Fibroblast of lung (primary cell): ENCODE results near the gene ADAM11. TPM values are rescaled to one million over a fixed set of nuclear protein-coding genes. Genes with fewer than 3 reads are reported as not detected.

ENCODE experiments used
- DNase-seq, 2 donors: peaks; one replicate each; pipeline versions ENCODE4 v3.0.0 to v3.0.0-alpha.2; 2010; ENCODE audit warnings: low read depth in 2 of 2
- H2AFZ ChIP-seq: 2 replicates; pipeline ENCODE4 v1.5.1; 2012; ENCODE audit warnings: low read length, control low read depth, inconsistent platforms
- H3K27ac ChIP-seq: 2 replicates; pipeline ENCODE4 v1.5.1; 2011; ENCODE audit warnings: low read length, control low read depth; ENCODE audit not compliant: insufficient read depth
- H3K27me3 ChIP-seq: 2 replicates; pipeline ENCODE4 v1.5.1; 2011; ENCODE audit warnings: mild to moderate bottlenecking, low read length; ENCODE audit not compliant: control insufficient read depth, insufficient read depth
- H3K36me3 ChIP-seq: 2 replicates; pipeline ENCODE4 v1.5.1; 2011; ENCODE audit warnings: low read length; ENCODE audit not compliant: control insufficient read depth, insufficient read depth
- H3K4me1 ChIP-seq: 2 replicates; pipeline ENCODE4 v1.5.1; 2011; ENCODE audit warnings: low read length; ENCODE audit not compliant: control insufficient read depth, insufficient read depth; ENCODE audit errors: extremely low read depth
- H3K4me2 ChIP-seq: 2 replicates; pipeline ENCODE4 v1.5.1; 2011; ENCODE audit warnings: low read length, control low read depth; ENCODE audit not compliant: insufficient read depth; ENCODE audit errors: extremely low read depth
- H3K4me3 ChIP-seq, 4 experiments: fragments of 200-600 bp in 1 of 4; sonication (generic) in 1 of 4; replicated peaks in 1 of 4; 2 replicates each; pipeline ENCODE4 v1.5.1; 2011 to 2016; ENCODE audit warnings: low read length in 4 of 4, low read depth in 3 of 4, mild to moderate bottlenecking in 3 of 4, control low read depth in 2 of 4, inconsistent platforms in 1 of 4, mixed read lengths in 1 of 4; ENCODE audit not compliant: insufficient read depth in 1 of 4; ENCODE audit errors: control extremely low read depth in 1 of 4
- H3K79me2 ChIP-seq: 2 replicates; pipeline ENCODE4 v1.5.1; 2012; ENCODE audit warnings: mild to moderate bottlenecking, low read length, inconsistent platforms; ENCODE audit not compliant: control insufficient read depth, insufficient read depth
- H3K9ac ChIP-seq: 2 replicates; pipeline ENCODE4 v1.5.1; 2011; ENCODE audit warnings: mild to moderate bottlenecking, low read length, control low read depth; ENCODE audit not compliant: insufficient read depth
- H3K9me3 ChIP-seq: 2 replicates; pipeline ENCODE4 v1.5.1; 2012; ENCODE audit warnings: low read depth, low read length; ENCODE audit not compliant: control insufficient read depth, insufficient read depth
- H4K20me1 ChIP-seq: 2 replicates; pipeline ENCODE4 v1.5.1; 2011; ENCODE audit warnings: low read length; ENCODE audit not compliant: control insufficient read depth, insufficient read depth; ENCODE audit errors: extremely low read depth
- EZH2 ChIP-seq: IDR thresholded peaks from 2 replicates; pipeline ENCODE4 v1.5.1; 2012; ENCODE audit warnings: low read length, control low read depth, mild to moderate bottlenecking; ENCODE audit errors: missing control alignments
- polyA plus RNA-seq, 2 donors: library from polyadenylated mRNA; depleted of rRNA in 1 of 2; stranded (reverse) in 1 of 2; unstranded in 1 of 2; fragments of >200 nt; gene quantifications; 2 replicates each; pipeline ENCODE4 v1.2.1, GENCODE V29; 2011 to 2012; ENCODE audit warnings: missing spikeins in 1 of 2
- total RNA-seq: library from RNA; depleted of rRNA; stranded (reverse); fragments of >200 nt; gene quantifications from 2 replicates; pipeline ENCODE4 v1.2.1, GENCODE V29; 2014
- TF ChIP-seq, protein P1 (sequence below), 2 donors: IDR thresholded peaks in 1 of 2; conservative IDR thresholded peaks in 1 of 2; 1 replicate in 1 of 2; 2 replicates in 1 of 2; pipeline ENCODE4 v1.5.1; 2011 to 2012; ENCODE audit warnings: low read length in 2 of 2, control low read depth in 1 of 2, inconsistent platforms in 1 of 2, low read depth in 1 of 2, mild to moderate bottlenecking in 1 of 2

The ADAM11 gene
- total and polyA plus RNA-seq, 2 donors (not counting 1 experiment from before 2014, with no cell fraction given), result 0.52 to 0.66 TPM

DNA sequence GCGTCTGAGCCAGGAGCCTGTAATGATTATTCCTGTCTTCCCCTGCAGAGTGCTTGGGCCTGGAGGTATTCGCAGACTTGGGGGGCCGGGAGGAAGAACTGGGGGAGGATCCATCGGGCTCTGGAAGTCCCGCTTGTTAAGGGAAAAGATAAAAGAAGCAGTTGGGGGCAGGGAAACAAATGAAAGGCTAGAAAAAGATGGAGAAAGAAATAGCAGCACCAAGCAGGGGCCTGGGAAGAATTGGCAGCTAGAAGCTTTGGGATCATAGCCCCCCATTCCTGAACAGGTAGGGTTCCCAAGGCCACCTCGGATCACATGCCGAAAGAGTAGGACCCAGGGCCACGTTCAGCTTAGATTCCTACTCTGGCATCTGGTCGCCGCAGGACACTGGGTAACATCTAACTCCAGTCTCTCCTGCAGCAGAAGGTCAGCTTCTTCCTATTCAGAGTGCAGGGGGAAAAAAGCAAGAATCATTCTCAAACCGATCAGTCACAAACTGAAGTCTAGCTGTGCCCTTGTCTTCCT, 23.6 kb downstream of the ADAM11 start:
- no peaks in the 10 kb centered on the region for H3K9me3 ChIP-seq
- H3K4me3 ChIP-seq, result no peak overlapping the region
- TF ChIP-seq EZH2, result no peak
- TF ChIP-seq, protein P1, sequence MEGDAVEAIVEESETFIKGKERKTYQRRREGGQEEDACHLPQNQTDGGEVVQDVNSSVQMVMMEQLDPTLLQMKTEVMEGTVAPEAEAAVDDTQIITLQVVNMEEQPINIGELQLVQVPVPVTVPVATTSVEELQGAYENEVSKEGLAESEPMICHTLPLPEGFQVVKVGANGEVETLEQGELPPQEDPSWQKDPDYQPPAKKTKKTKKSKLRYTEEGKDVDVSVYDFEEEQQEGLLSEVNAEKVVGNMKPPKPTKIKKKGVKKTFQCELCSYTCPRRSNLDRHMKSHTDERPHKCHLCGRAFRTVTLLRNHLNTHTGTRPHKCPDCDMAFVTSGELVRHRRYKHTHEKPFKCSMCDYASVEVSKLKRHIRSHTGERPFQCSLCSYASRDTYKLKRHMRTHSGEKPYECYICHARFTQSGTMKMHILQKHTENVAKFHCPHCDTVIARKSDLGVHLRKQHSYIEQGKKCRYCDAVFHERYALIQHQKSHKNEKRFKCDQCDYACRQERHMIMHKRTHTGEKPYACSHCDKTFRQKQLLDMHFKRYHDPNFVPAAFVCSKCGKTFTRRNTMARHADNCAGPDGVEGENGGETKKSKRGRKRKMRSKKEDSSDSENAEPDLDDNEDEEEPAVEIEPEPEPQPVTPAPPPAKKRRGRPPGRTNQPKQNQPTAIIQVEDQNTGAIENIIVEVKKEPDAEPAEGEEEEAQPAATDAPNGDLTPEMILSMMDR (conservative IDR thresholded peaks at IDR 0.05 in 1 of 2, IDR thresholded peaks at IDR 0.05 in 1 of 2; ENCODE audit: low read depth in 1 of 2, low read length in 2 of 2), result no peak
- no peak overlapping the region for H3K4me2 ChIP-seq
- no peak for DNase-seq
- no peak overlapping the region for H2AFZ ChIP-seq
- no peaks in the 10 kb centered on the region for H4K20me1 ChIP-seq
- H3K79me2 ChIP-seq, result no peaks in the 10 kb centered on the region
- H3K36me3 ChIP-seq, result no peaks in the 10 kb centered on the region
- H3K9ac ChIP-seq, result no peak overlapping the region
- H3K27ac ChIP-seq, result no peak overlapping the region
- H3K27me3 ChIP-seq, result no peaks in the 10 kb centered on the region
- peaks cover 2% of the 10 kb centered on the region for H3K4me1 ChIP-seq

DNA sequence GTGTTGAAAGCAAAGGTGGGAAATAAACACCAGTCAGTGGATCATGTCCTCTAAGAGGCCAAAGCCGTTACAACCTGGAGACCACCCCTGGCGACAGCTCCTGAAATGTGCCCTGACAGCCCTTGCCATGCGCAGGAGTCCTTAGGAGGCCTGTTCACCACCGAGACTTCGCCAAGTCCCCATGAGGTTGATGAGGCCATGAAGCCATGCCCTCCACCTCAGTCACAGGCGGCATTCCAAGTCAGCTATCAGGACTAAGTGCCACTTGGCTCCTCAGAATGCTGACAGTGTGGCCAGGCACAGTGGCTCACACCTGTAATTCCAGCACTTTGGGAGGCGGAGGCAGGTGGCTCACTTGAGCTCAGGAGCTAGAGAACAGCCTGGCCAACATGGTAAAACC, 27.1 kb downstream of the ADAM11 start:
- no peak overlapping the region for H3K4me3 ChIP-seq
- H3K4me2 ChIP-seq, result no peak overlapping the region
- H3K36me3 ChIP-seq, result no peaks in the 10 kb centered on the region
- H2AFZ ChIP-seq, result no peak overlapping the region
- H4K20me1 ChIP-seq, result no peaks in the 10 kb centered on the region
- H3K9me3 ChIP-seq, result no peaks in the 10 kb centered on the region
- no peaks in the 10 kb centered on the region for H3K79me2 ChIP-seq
- no peak for DNase-seq
- TF ChIP-seq, protein P1 (conservative IDR thresholded peaks at IDR 0.05 in 1 of 2, IDR thresholded peaks at IDR 0.05 in 1 of 2; ENCODE audit: low read depth in 1 of 2, low read length in 2 of 2), result no peak
- TF ChIP-seq EZH2, result no peak
- no peak overlapping the region for H3K27ac ChIP-seq
- H3K9ac ChIP-seq, result no peak overlapping the region
- H3K27me3 ChIP-seq, result no peaks in the 10 kb centered on the region
- H3K4me1 ChIP-seq, result no peaks in the 10 kb centered on the region

DNA sequence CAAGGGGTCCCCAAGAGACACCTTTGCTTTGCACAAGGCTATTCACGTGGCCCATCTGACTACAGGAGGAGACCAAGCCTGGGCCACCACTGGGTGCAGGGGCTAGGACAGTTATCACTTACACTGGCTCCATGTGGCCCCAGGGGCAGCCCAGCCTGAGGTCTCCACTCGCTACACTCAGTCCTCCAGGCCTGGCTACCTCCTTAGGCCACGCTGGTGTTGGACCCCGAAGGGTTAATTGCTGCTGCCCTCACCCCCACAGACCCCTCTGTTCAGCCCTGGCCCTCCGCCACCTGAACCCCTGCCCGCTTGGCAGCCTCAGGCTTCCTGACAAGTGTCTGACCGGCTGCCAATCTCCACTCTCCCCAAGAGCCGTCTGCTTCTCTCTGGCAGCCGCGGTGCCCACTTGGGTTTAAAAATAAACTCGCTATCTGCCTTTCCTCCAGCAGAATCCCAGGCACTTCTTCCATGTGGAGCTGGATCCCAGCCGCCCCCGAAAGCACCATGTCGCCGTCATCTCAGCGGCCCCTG, 27.8 kb downstream of the ADAM11 start:
- Histone ChIP-seq H3K27me3 (no peaks in the 10 kb centered on the region), H3K9ac (no peak overlapping the region), H3K79me2 (no peaks in the 10 kb centered on the region), H3K36me3 (no peaks in the 10 kb centered on the region), H3K4me1 (no peaks in the 10 kb centered on the region), H3K9me3 (no peaks in the 10 kb centered on the region), H3K4me2 (no peak overlapping the region), H3K27ac (no peak overlapping the region), H3K4me3 (no peak overlapping the region), H2AFZ (no peak overlapping the region), H4K20me1 (no peaks in the 10 kb centered on the region)
- DNase-seq, result no peak
- no peak for TF ChIP-seq EZH2
- TF ChIP-seq, protein P1 (conservative IDR thresholded peaks at IDR 0.05 in 1 of 2, IDR thresholded peaks at IDR 0.05 in 1 of 2; ENCODE audit: low read depth in 1 of 2, low read length in 2 of 2), result no peak
